HepG2 (cell line): ENCODE results near the gene TEX22. TPM values are rescaled to one million over a fixed set of nuclear protein-coding genes. Genes with fewer than 3 reads are reported as not detected.

ENCODE experiments used
- ATAC-seq: fragments of 200-7000 bp; cut with Tn5 transposase; 3 replicates; pipeline ENCODE4 v1.9.1; 2020; ENCODE audit warnings: mild to moderate bottlenecking, moderate library complexity
- BruUV-seq: library from RNA; stranded (reverse); fragments of 400-500 nt; replicated peaks from 2 replicates; lab custom pipeline; 2021; lab: Mats Ljungman, UMichigan
- CTCF ChIA-PET: fragments of 300-600 bp; formaldehyde crosslinking; extraction: SDS; loops from one replicate; lab custom pipeline; 2021; ENCODE audit warnings: low total read pairs, inconsistent platforms, low intra/inter-chr PET ratio; lab: Yijun Ruan, JAX
- POLR2A ChIA-PET: fragments of 350-600 bp; sonication (Branson Sonifier 250); formaldehyde crosslinking; loops from one replicate; lab custom pipeline; 2020; ENCODE audit warnings: antibody characterized with exemption, inconsistent platforms; lab: Yijun Ruan, JAX
- DNase-seq: peaks from one replicate; pipeline ENCODE4 v3.0.0-alpha.2; 2015; ENCODE audit warnings: low spot score
- FAIRE-seq: peaks from 3 replicates; lab custom pipeline; 2011; peaks lifted over from hg19 to GRCh38; lab: Jason Lieb, UNC
- H2AFZ ChIP-seq: one replicate; pipeline ENCODE4 v1.6.1; 2011; ENCODE audit warnings: low read length, inconsistent platforms
- H3K27ac ChIP-seq: fragments of 300-600 bp; 3 replicates; pipeline ENCODE4 v1.8.0; 2011; ENCODE audit warnings: mixed run types, mild to moderate bottlenecking, mixed read lengths, low read length, inconsistent platforms; ENCODE audit not compliant: insufficient read depth; ENCODE audit errors: extremely low read length
- H3K27me3 ChIP-seq, 2 experiments: fragments of 200-600 bp in 1 of 2; 2 replicates in 1 of 2; 3 replicates in 1 of 2; pipeline versions ENCODE4 v1.6.0 to v1.8.0; 2011; ENCODE audit warnings: low read length in 2 of 2, mild to moderate bottlenecking in 2 of 2, moderate library complexity in 2 of 2, inconsistent platforms in 1 of 2; ENCODE audit not compliant: insufficient read depth in 2 of 2, control insufficient read depth in 1 of 2
- H3K36me3 ChIP-seq, 2 experiments: fragments of 200-600 bp in 1 of 2; replicated peaks in 1 of 2; 2 replicates in 1 of 2; 3 replicates in 1 of 2; pipeline versions ENCODE4 v1.5.1 to v1.8.0; 2011; ENCODE audit warnings: low read length in 2 of 2, inconsistent platforms in 1 of 2; ENCODE audit not compliant: insufficient read depth in 2 of 2, control insufficient read depth in 1 of 2
- H3K4me1 ChIP-seq: 2 replicates; pipeline ENCODE4 v1.5.1; 2012; ENCODE audit warnings: low read length, inconsistent platforms; ENCODE audit not compliant: insufficient read depth
- H3K4me2 ChIP-seq: 2 replicates; pipeline ENCODE4 v1.6.0; 2011; ENCODE audit warnings: low read depth, low read length, inconsistent platforms
- H3K4me3 ChIP-seq, 3 experiments: fragments of 200-600 bp in 1 of 3; sonication (generic), shearing (Covaris generic) in 1 of 3; replicated peaks in 1 of 3; 2 replicates each; pipeline ENCODE4 v1.5.1; 2011 to 2016; ENCODE audit warnings: low read length in 3 of 3, inconsistent platforms in 2 of 3, low read depth in 2 of 3, mild to moderate bottlenecking in 2 of 3, control low read depth in 1 of 3, mixed read lengths in 1 of 3; ENCODE audit not compliant: insufficient read depth in 1 of 3
- H3K79me2 ChIP-seq: one replicate; pipeline ENCODE4 v1.6.1; 2011; ENCODE audit warnings: low read length, inconsistent platforms; ENCODE audit not compliant: insufficient read depth
- H3K9ac ChIP-seq: 2 replicates; pipeline ENCODE4 v1.6.0; 2011; ENCODE audit warnings: mild to moderate bottlenecking, low read depth, low read length, inconsistent platforms; ENCODE audit not compliant: insufficient read depth
- H3K9me3 ChIP-seq: 2 replicates; pipeline ENCODE4 v1.5.1; 2012; ENCODE audit warnings: mild to moderate bottlenecking, low read length
- H4K20me1 ChIP-seq: 2 replicates; pipeline ENCODE4 v1.6.0; 2011; ENCODE audit warnings: inconsistent platforms, mild to moderate bottlenecking, low read length, moderate library complexity; ENCODE audit not compliant: insufficient read depth
- DZIP1 ChIP-seq: sonication (generic); formaldehyde crosslinking; IDR thresholded peaks from 2 replicates; pipeline ENCODE4 v1.5.0; 2020; ENCODE audit warnings: mild to moderate bottlenecking, missing genetic modification reagents
- HBP1 ChIP-seq: IDR thresholded peaks from 2 replicates; pipeline ENCODE4 v1.6.1; 2016; ENCODE audit warnings: low read depth, control low read depth
- HDAC2 ChIP-seq: sonication (generic); formaldehyde crosslinking; IDR thresholded peaks from 2 replicates; pipeline ENCODE4 v1.4.0; 2020; ENCODE audit warnings: missing genetic modification reagents
- HIVEP1 ChIP-seq: sonication (generic); formaldehyde crosslinking; IDR thresholded peaks from 2 replicates; pipeline ENCODE4 v1.4.0; 2020; ENCODE audit warnings: mild to moderate bottlenecking, missing genetic modification reagents
- KLF13 ChIP-seq: sonication (generic); formaldehyde crosslinking; IDR thresholded peaks from 2 replicates; pipeline ENCODE4 v1.4.0; 2020; ENCODE audit warnings: mild to moderate bottlenecking, missing genetic modification reagents
- MIER3 ChIP-seq: IDR thresholded peaks from 2 replicates; pipeline ENCODE4 v1.6.1; 2016; ENCODE audit warnings: missing compliant biosample characterization, borderline replicate concordance
- REL ChIP-seq: sonication (generic); formaldehyde crosslinking; conservative IDR thresholded peaks from 2 replicates; pipeline ENCODE4 v1.8.0; 2022; ENCODE audit warnings: mild to moderate bottlenecking, missing genetic modification reagents, moderate library complexity
- SOX6 ChIP-seq, 2 experiments: fragments of 450-650 bp in 1 of 2; sonication (generic) in 1 of 2; formaldehyde crosslinking in 1 of 2; IDR thresholded peaks; 2 replicates each; pipeline versions ENCODE4 v1.4.0 to v1.6.1; 2017 to 2020; ENCODE audit warnings: antibody characterized with exemption in 1 of 2, mild to moderate bottlenecking in 1 of 2, missing genetic modification reagents in 1 of 2
- SP1 ChIP-seq, 2 experiments: fragments of 450-650 bp in 1 of 2; sonication (generic) in 1 of 2; formaldehyde crosslinking in 1 of 2; IDR thresholded peaks; 2 replicates each; pipeline versions ENCODE4 v1.4.0 to v1.6.1; 2016 to 2020; ENCODE audit warnings: missing genetic modification reagents in 1 of 2
- WIZ ChIP-seq: sonication (generic); formaldehyde crosslinking; IDR thresholded peaks from 2 replicates; pipeline ENCODE4 v1.5.1; 2020; ENCODE audit warnings: mild to moderate bottlenecking, missing genetic modification reagents
- ZNF546 ChIP-seq: sonication (generic); formaldehyde crosslinking; conservative IDR thresholded peaks from 2 replicates; pipeline ENCODE4 v1.8.1; 2023; ENCODE audit warnings: mild to moderate bottlenecking, missing genetic modification reagents
- ZNF607 ChIP-seq: sonication (generic); formaldehyde crosslinking; IDR thresholded peaks from 2 replicates; pipeline ENCODE4 v1.5.1; 2020; ENCODE audit warnings: missing genetic modification reagents, mild to moderate bottlenecking, borderline replicate concordance
- ZNF616 ChIP-seq: sonication (generic); formaldehyde crosslinking; IDR thresholded peaks from 2 replicates; pipeline ENCODE4 v1.5.0; 2020; ENCODE audit warnings: low read depth, mild to moderate bottlenecking, missing genetic modification reagents
- ZNF749 ChIP-seq: sonication (generic); formaldehyde crosslinking; IDR thresholded peaks from 2 replicates; pipeline ENCODE4 v1.8.0; 2022; ENCODE audit warnings: mild to moderate bottlenecking, missing genetic modification reagents, moderate library complexity, borderline replicate concordance
- ZNF776 ChIP-seq: sonication (generic); formaldehyde crosslinking; IDR thresholded peaks from 2 replicates; pipeline ENCODE4 v1.4.0; 2020; ENCODE audit warnings: mild to moderate bottlenecking, missing genetic modification reagents
- WGBS: methylation state at CpG from one replicate; pipeline ENCODE4 v1.1.6; 2017; ENCODE audit warnings: low lambda C conversion rate; 5-methylcytosine and 5-hydroxymethylcytosine counted together
- in situ Hi-C: cut with HindIII; loops from 2 replicates; pipeline ENCODE4 v1.10.0; 2017; ENCODE audit warnings: low pct_unique_long_range_greater_than_20kb; ENCODE audit not compliant: extremely low pct_ligation_motif_present
- intact Hi-C: fragments of 100-400 bp; cut with micrococcal nuclease; formaldehyde crosslinking; loops from one replicate; pipeline ENCODE4 v1.10.0; 2022; ENCODE audit not compliant: unreplicated experiment
- polyA plus RNA-seq, 8 experiments: library from polyadenylated mRNA; depleted of rRNA in 3 of 8; stranded (reverse) in 7 of 8; unstranded in 1 of 8; fragments of >200 nt; fragmentation: Illumina TruSeq in 4 of 8; extraction: Trizol in 4 of 8; gene quantifications; 2 replicates each; pipeline versions ENCODE4 v1.2.1 to v1.2.3, GENCODE V29; 2011 to 2016; ENCODE audit warnings: low read depth in 4 of 8, missing spikeins in 1 of 8, mixed read lengths in 1 of 8; ENCODE audit not compliant: insufficient read depth in 1 of 8
- total RNA-seq, 5 experiments: library from RNA; depleted of rRNA; stranded (reverse); fragments of >200 nt; fragmentation: Illumina TruSeq; extraction: Trizol; gene quantifications; 2 replicates each; pipeline ENCODE4 v1.2.3, GENCODE V29; 2016; ENCODE audit warnings: low read depth in 1 of 5

The TEX22 gene
- total and polyA plus RNA-seq, 2 of the 13 experiments (the other 11 are each of a cell fraction or from before 2014, with no cell fraction given): 0.07 to 0.27 TPM

GRCh38 chr14:105418269-105419194, 20.2 kb downstream of the TEX22 start:
- FAIRE-seq: no peak
- peak overlapping the region; percentile 86 for H3K9ac ChIP-seq
- in situ Hi-C loops: no loop called here
- 0 out of 2 replicates have a peak, but pooled peaks have one; percentile 14 for TF ChIP-seq HBP1
- 0 out of 2 replicates have a peak, but pooled peaks have one; percentile 8 for TF ChIP-seq ZNF616 (CRISPR knock-in tag)
- peak; percentile 56 for TF ChIP-seq ZNF776 (CRISPR knock-in tag)
- 0 out of 2 replicates have a peak, but pooled peaks have one; percentile 36 for TF ChIP-seq WIZ (CRISPR knock-in tag)
- TF ChIP-seq REL (CRISPR knock-in tag): 0 out of 2 replicates have a peak, but pooled peaks have one; percentile 43
- TF ChIP-seq ZNF749 (CRISPR knock-in tag): peak; percentile 37; the same call in 1 of the 2 replicates
- no peak for TF ChIP-seq HDAC2 (CRISPR knock-in tag)
- TF ChIP-seq ZNF546 (CRISPR knock-in tag): 0 out of 2 replicates have a peak, but pooled peaks have one; percentile 2
- no peak for TF ChIP-seq SOX6 (IDR thresholded peaks at IDR 0.05)
- peak; percentile 2; the same call in 1 of the 2 replicates for TF ChIP-seq SOX6 (CRISPR knock-in tag; IDR thresholded peaks at IDR 0.05)
- 0 out of 2 replicates have a peak, but pooled peaks have one; percentile 13 for TF ChIP-seq ZNF607 (CRISPR knock-in tag)
- peak; percentile 13; the same call in 1 of the 2 replicates for TF ChIP-seq HIVEP1 (CRISPR knock-in tag)
- TF ChIP-seq KLF13 (CRISPR knock-in tag): 0 out of 2 replicates have a peak, but pooled peaks have one; percentile 18
- no peak for TF ChIP-seq SP1 (IDR thresholded peaks at IDR 0.05)
- TF ChIP-seq SP1 (CRISPR knock-in tag; IDR thresholded peaks at IDR 0.05): no peak
- TF ChIP-seq DZIP1 (CRISPR knock-in tag): peak; percentile 0
- TF ChIP-seq MIER3 (CRISPR knock-in tag): no peak

More at GRCh38 chr14:105418269-105419194, 20.2 kb downstream of the TEX22 start:
- Histone ChIP-seq H3K4me3 (peak overlapping the region; percentile 76 to 92 (median 89)), H4K20me1 (0 out of 2 replicates have a peak, but pooled peaks cover 2% of the 10 kb centered on the region), H2AFZ (no peak overlapping the region), H3K27me3 (peaks cover 0 to 8% of the 10 kb centered on the region in 2 experiments; a peak in 2 of 5 replicates), H3K9me3 (no peaks in the 10 kb centered on the region), H3K4me1 (peaks cover 55% of the 10 kb centered on the region), H3K79me2 (peaks cover 35% of the 10 kb centered on the region), H3K4me2 (peak overlapping the region; percentile 91), H3K27ac (peak overlapping the region; percentile 84), H3K36me3 (no peaks in the 10 kb centered on the region)
- intact Hi-C loops: no loop called here
- ATAC-seq (peak; percentile 16), DNase-seq (no peak)
- CTCF ChIA-PET: no interaction called here
- POLR2A ChIA-PET: interaction anchor here (2.4 kb wide), 1 partner anchor 20 kb away, joined by 10 read pairs; the partner anchor contains the start of gene TEX22
- WGBS: 27% methylated on average over 13 of the region's 19 CpGs
- TSS peak; percentile 48 for BruUV-seq
